ENCODE measurements around the gene GCLC. TPM values are rescaled to one million over a fixed set of nuclear protein-coding genes. Genes with fewer than 3 reads are reported as not detected.
"Not testable (repeated sequence)": the region's sequence is repeated elsewhere in the genome, so short reads cannot be mapped to it uniquely, and the experiment has no call there.

The GCLC gene
- total RNA-seq, 8 experiments from 2014 or later, result 13.5 to 32.9 (median 18.4) TPM

DNA sequence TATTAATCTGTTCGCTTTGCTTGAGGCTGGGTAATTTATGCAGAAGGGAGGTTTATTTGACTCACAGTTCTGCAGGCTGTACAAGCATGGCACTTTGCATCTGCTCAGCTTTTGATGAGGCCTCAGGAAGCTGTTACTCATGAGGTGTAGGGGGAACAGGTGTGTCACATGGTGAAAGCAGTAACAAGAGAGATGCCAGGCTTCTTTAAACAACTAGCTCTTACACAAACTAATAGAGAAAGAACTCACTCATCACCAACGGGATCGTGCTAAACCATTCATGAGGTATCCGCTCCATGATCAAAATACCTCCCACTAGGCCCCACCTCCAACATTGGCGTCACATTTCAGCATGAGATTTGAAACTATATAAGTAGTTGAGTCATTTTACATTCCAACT, 34.4 kb upstream of the GCLC start:
- 78 to 100% (median 93%) methylated on average over 1 to 5 of the region's 5 CpGs; no CpG with 5 or more reads in 3 of the 10 experiments for WGBS, 10 experiments
- Histone ChIP-seq H3K27ac (no peak overlapping the region), H3K4me1 (replicated peaks in 1 of 2) (no peaks in the 10 kb centered on the region), H3K4me3 (no peak overlapping the region)
- in situ Hi-C loops (cut with MboI; ENCODE audit: low pct_unique_long_range_greater_than_20kb in 2 of 9, low sequenced_read_pairs in 9 of 9, unreplicated experiment in 9 of 9), result no loop called here
- no peak for ATAC-seq (replicated peaks in 6 of 8)

DNA sequence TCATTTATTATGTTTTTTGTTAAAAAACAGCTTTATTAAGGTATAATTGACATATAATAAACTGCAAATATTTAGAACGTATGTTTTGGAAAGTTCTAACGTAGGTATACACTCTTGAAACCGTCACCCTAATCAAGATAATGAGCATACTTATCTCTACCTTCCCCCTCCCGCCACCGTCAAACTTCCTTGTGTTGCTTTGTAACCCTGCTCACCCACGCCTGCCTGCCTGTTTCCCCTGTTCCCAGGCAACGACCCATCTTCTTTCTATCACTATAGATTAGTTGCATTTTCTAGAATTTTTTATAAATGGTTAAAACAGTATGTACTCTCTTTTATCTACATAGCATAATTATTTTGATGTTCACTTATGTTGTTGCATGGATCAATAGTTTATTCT, 33.5 kb upstream of the GCLC start:
- 50 to 100% (median 71%) methylated on average over 1 to 7 of the region's 7 CpGs for WGBS, 10 experiments
- no peak overlapping the region for H3K27ac ChIP-seq
- H3K4me3 ChIP-seq, result no peak overlapping the region
- H3K4me1 ChIP-seq (replicated peaks in 1 of 2), result no peaks in the 10 kb centered on the region
- in situ Hi-C loops (cut with MboI; ENCODE audit: low pct_unique_long_range_greater_than_20kb in 2 of 9, low sequenced_read_pairs in 9 of 9, unreplicated experiment in 9 of 9), result no loop called here
- no peak for ATAC-seq (replicated peaks in 6 of 8)

DNA sequence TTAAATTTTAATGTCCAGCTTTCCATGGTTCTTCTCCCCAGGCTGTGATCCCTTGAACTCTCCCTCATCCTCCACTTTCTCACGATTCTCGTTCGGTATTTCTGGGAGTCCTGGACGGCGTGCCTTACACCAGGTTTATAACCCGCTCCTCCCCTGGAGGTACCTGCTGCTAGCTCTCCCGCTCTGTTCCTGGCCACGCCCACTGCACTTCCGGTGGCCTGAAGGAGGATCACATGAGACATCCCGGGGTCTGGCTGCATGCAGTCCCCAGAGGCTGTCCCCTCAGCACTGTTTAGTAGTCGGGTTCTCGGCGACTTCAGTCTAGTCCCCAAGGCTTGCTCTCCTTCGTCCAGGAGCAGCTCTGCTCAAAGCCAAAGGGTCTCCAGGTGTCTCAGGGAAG, 28.4 kb upstream of the GCLC start:
- no peak overlapping the region for H3K4me3 ChIP-seq
- no peak for ATAC-seq (replicated peaks in 6 of 8)
- no peaks in the 10 kb centered on the region for H3K4me1 ChIP-seq (replicated peaks in 1 of 2)
- no peak overlapping the region for H3K27ac ChIP-seq
- WGBS, 10 experiments, result 60 to 89% (median 80%) methylated on average over 4 to 10 of the region's 14 CpGs; no CpG with 5 or more reads in 2 of the 10 experiments
- in situ Hi-C loops (cut with MboI; ENCODE audit: low pct_unique_long_range_greater_than_20kb in 2 of 9, low sequenced_read_pairs in 9 of 9, unreplicated experiment in 9 of 9), result no loop called here

DNA sequence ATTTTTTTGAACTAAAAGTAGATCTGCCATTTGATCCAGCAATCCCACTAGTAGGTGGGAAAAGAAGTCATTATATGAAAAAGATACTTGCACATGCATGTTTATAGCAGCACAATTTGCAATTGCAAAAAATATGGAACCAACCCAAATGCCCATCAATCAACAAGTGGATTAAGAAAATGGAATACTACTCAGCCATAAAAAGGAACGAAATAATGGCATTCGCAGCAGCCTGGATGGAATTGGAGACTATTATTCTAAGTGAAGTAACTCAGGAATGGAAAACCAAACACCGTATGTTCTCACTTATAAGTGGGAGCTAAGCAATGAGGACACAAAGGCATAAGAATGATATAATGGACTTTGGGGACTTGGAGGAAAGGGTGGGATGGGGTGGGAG, 27.5 kb upstream of the GCLC start:
- 0 to 100% (median 90%) methylated on average over 1 to 3 of the region's 3 CpGs; no CpG with 5 or more reads in 1 of the 10 experiments for WGBS, 10 experiments
- ATAC-seq (replicated peaks in 6 of 8); H3K4me3 ChIP-seq; in situ Hi-C loops (cut with MboI; ENCODE audit: low pct_unique_long_range_greater_than_20kb in 2 of 9, low sequenced_read_pairs in 9 of 9, unreplicated experiment in 9 of 9); H3K4me1 ChIP-seq (replicated peaks in 1 of 2); H3K27ac ChIP-seq: not testable (repeated sequence)

DNA sequence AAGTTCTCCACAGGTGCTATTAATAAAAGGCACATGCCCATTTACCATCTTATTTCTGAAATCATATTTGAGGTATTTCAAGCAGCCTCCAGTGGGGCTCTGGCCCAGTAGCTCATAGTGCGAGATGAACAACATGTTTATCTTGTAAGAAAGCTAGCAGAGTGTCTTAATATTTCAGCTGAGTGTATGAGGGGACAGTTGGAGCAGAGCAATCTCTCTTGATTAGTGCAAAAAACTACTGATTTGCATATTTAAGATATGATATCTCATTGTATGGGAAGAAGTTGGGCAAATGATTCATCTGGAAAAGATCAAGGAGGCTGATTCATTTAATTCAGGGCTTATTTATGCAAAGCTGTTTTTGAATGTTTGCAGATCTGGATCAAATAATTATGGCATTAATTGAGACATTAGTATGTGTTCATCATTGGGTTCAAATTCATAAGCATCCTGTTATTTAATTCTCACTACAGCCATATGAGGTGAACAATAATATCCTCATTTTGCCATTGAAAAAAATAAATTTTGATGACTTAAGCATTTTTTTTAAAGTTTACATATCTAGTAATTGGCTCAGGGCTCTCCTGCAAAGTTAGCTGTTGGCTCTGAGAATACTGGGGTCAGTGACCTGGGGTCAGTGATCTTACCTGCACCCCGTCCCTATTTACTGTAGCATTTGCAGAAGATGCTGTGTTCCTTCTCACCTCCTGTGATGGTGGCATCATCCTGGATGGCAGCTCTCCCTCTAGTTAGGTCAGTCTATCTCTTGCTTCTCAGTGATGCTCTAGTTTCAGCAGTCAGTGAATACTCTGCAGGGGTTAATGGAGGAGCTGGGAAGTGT, 24.1 kb upstream of the GCLC start:
- no peak for ATAC-seq (replicated peaks in 6 of 8)
- in situ Hi-C loops (cut with MboI; ENCODE audit: low pct_unique_long_range_greater_than_20kb in 2 of 9, low sequenced_read_pairs in 9 of 9, unreplicated experiment in 9 of 9), result no loop called here
- Histone ChIP-seq H3K4me1 (replicated peaks in 1 of 2) (no peaks in the 10 kb centered on the region), H3K27ac (no peak overlapping the region), H3K4me3 (no peak overlapping the region)
- whole genome bisulfite sequencing, 10 experiments, result 0 to 100% (median 86%) methylated on average over 1 to 2 of the region's 2 CpGs; no CpG with 5 or more reads in 1 of the 10 experiments

DNA sequence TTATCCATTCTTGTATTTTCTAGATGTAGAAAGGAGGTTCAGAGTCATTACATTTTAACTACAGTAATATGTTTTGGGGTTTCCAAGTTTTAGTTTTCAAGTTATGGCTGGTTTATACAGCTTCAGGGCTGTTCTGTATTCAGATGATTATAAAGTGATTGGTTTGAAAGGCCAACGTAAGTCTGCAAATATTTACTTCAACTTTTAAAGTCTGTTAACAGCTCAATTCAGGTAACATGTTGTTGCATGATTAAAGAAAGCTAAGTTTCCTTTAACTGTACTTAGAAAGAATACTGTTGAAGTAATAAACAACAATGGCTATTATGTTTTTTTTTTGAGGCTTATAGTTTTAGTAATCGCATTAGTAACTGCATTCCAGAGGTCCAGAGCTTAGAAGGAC, 22.8 kb upstream of the GCLC start:
- WGBS, 10 experiments, result 33 to 100% (median 78%) methylated on average over 1 to 2 of the region's 2 CpGs; no CpG with 5 or more reads in 1 of the 10 experiments

DNA sequence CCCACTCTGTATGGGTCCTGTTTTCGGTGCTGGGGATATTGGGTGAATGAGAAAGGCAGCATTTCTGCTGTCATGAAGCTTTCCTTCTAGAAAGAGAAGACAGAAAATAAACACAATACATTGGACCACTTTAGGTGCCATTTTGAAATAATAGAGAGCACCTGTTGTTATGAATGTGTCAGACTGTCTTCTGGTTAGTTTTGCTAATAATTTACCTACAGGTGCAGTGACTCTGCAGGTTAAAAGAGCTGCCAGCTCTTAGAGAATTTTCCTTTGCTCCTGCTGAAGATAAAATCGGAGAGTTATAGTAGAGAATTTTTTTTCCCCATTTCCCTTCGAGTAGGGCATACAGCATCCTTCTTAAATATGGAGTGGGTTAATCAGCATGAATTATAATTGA, 21.9 kb upstream of the GCLC start:
- in situ Hi-C loops (cut with MboI; ENCODE audit: low pct_unique_long_range_greater_than_20kb in 2 of 9, low sequenced_read_pairs in 9 of 9, unreplicated experiment in 9 of 9), result no loop called here
- ATAC-seq (replicated peaks in 6 of 8), result no peak
- WGBS, 10 experiments, result 35 to 100% (median 83%) methylated on average over 1 to 3 of the region's 3 CpGs; no CpG with 5 or more reads in 1 of the 10 experiments
- H3K27ac ChIP-seq, result no peak overlapping the region
- H3K4me3 ChIP-seq, result no peak overlapping the region
- H3K4me1 ChIP-seq (replicated peaks in 1 of 2), result no peaks in the 10 kb centered on the region

More for the DNA sequence above, 22.8 kb upstream of the GCLC start:
- in situ Hi-C loops (cut with MboI; ENCODE audit: low pct_unique_long_range_greater_than_20kb in 2 of 9, low sequenced_read_pairs in 9 of 9, unreplicated experiment in 9 of 9), result no loop called here
- Histone ChIP-seq H3K27ac (no peak overlapping the region), H3K4me3 (no peak overlapping the region), H3K4me1 (replicated peaks in 1 of 2) (no peaks in the 10 kb centered on the region)
- no peak for ATAC-seq (replicated peaks in 6 of 8)

DNA sequence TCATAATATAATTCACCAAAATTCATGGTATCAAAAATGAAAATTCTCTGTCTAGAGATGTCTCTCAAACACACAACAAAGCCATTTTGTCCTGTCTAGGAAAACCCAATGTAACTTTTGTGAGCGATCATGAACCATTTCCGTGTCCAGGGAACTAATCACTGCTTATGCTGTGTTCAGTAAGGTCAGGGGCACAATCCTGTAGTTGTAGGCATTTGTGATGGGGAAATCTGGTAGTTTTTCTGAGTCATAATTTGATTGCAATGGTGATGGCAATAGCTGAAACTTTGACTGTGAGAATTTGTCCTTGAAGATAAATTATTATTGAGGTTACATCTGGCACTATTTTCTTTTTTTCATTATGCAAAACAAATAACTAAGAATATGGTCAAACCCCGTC, 21.0 kb upstream of the GCLC start:
- no peaks in the 10 kb centered on the region for H3K4me1 ChIP-seq (replicated peaks in 1 of 2)
- 46 to 96% (median 83%) methylated on average over 1 to 3 of the region's 3 CpGs for WGBS, 10 experiments
- in situ Hi-C loops (cut with MboI; ENCODE audit: low pct_unique_long_range_greater_than_20kb in 2 of 9, low sequenced_read_pairs in 9 of 9, unreplicated experiment in 9 of 9), result no loop called here
- H3K4me3 ChIP-seq, result no peak overlapping the region
- no peak overlapping the region for H3K27ac ChIP-seq
- ATAC-seq (replicated peaks in 6 of 8), result no peak

DNA sequence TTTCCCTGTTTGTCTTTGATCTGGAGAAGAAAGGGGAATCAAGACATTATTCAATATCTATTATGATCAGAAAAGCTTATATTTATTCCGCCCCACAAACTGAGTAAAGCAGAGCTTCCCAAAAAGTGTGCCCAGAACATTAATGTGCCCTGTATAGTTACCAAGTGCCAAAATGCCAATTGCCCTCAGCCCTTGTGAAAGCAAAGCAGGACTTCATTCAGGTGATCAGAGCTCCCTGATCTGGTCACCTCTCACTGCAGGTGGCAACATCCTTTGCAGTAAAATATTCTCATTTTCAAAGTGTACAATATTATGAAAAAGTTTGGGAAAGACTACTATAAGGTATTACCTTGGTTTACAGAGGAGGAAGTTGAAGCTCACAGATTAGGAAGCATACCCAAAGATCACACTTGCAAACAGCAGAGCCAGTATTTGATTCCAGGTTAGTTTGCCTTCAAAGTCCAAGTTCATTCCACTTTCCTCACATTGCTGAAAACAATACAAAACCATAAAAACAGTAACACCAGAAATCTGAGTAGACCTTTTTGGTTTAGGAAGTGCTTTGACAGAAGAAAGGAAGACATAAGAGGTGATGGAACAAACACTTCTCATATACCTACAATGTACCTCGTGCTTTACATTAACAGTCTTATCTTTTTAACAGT, 19.6 kb upstream of the GCLC start:
- 10 to 95% (median 63%) methylated on average over 1 to 2 of the region's 2 CpGs; no CpG with 5 or more reads in 1 of the 10 experiments for WGBS, 10 experiments
- Histone ChIP-seq H3K4me1 (replicated peaks in 1 of 2) (no peaks in the 10 kb centered on the region), H3K27ac (no peak overlapping the region), H3K4me3 (no peak overlapping the region)
- in situ Hi-C loops (cut with MboI; ENCODE audit: low pct_unique_long_range_greater_than_20kb in 2 of 9, low sequenced_read_pairs in 9 of 9, unreplicated experiment in 9 of 9), result no loop called here
- ATAC-seq (replicated peaks in 6 of 8), result no peak

DNA sequence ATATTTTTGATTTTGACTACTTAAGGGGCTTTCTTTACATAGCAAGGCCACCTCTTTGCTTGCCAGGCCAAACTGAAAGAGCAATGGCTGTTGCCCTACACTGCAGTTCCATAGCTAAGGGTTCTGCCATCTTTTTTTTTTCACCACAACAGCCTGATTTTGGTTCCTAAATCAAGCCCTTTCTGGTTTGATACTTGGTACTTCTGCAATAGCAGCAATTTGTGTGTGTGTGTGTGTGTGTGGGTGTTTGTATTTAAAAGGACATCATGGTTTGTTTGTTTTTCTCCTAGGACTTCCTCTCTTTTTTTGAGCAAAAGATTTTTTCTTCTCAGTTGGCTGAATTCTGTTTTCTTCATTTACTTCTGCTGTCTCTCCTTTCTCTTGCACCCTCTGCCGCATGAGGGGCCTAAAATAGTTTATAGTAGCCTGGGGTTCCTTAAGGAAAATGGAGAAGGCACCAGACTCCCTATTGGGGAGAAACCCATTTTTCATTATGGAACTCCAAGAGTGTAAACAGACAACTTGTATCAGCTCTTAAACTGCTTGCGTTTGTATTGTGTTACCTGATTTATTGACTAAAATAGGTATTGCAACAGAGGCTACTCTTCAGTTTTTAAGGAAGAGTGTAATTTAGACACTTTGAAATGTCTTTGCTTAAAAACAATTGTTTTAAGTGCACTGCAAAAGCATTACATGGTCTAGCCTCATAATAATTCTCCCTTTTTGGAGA, 12.2 kb upstream of the GCLC start:
- ATAC-seq (replicated peaks in 6 of 8), result no peak
- 43 to 100% (median 70%) methylated on average over 1 to 2 of the region's 2 CpGs; no CpG with 5 or more reads in 2 of the 10 experiments for whole genome bisulfite sequencing, 10 experiments
- Histone ChIP-seq H3K27ac (no peak overlapping the region), H3K4me3 (no peak overlapping the region), H3K4me1 (replicated peaks in 1 of 2) (no peaks in the 10 kb centered on the region)
- in situ Hi-C loops (cut with MboI; ENCODE audit: low pct_unique_long_range_greater_than_20kb in 2 of 9, low sequenced_read_pairs in 9 of 9, unreplicated experiment in 9 of 9), result no loop called here

DNA sequence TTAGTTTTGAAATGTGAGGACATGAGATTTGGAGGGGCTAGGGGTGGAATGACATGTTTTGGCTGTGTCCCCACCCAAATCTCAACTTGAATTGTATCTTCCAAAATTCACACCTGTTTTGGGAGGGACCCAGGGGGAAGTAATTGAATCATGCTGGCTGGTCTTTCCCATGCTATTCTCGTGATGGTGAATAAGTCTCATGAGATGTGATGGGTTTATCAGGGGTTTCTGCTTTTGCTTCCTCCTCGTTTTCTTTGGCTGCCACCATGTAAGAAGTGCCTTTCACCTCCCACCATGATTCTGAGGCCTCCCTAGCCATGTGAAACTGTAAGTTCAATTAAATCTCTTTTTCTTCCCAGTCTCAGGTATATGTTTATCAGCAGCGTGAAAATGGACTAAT, 8.7 kb upstream of the GCLC start:
- WGBS, 10 experiments, result 10 to 74% (median 50%) methylated on average over 1 to 3 of the region's 3 CpGs; no CpG with 5 or more reads in 5 of the 10 experiments
- H3K4me3 ChIP-seq; H3K27ac ChIP-seq; H3K4me1 ChIP-seq (replicated peaks in 1 of 2); ATAC-seq (replicated peaks in 6 of 8); in situ Hi-C loops (cut with MboI; ENCODE audit: low pct_unique_long_range_greater_than_20kb in 2 of 9, low sequenced_read_pairs in 9 of 9, unreplicated experiment in 9 of 9): not testable (repeated sequence)

DNA sequence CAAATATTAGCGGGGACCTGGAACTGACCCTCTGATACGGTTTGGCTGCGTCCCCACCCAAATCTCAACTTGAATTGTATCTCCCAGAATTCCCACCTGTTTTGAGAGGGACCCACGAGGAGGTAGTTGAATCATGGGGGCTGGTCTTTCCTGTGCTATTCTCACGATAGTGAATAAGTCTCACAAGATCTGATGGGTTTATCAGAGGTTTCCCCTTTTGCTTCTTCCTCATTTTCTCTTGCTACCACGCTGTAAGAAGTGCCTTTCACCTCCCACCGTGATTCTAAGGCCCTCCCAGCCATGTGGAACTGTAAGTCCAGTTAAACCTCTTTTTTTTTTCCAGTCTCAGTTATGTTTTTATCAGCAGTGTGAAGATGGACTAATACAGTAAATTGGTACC, 6.8 kb upstream of the GCLC start:
- H3K27ac ChIP-seq; H3K4me3 ChIP-seq; H3K4me1 ChIP-seq (replicated peaks in 1 of 2); in situ Hi-C loops (cut with MboI; ENCODE audit: low pct_unique_long_range_greater_than_20kb in 2 of 9, low sequenced_read_pairs in 9 of 9, unreplicated experiment in 9 of 9); ATAC-seq (replicated peaks in 6 of 8): not testable (repeated sequence)
- 43 to 96% (median 77%) methylated on average over 2 to 6 of the region's 7 CpGs; no CpG with 5 or more reads in 2 of the 10 experiments for WGBS, 10 experiments
